GM21390 (cell line): ENCODE data around the gene MCTP2.
"Not testable (repeated sequence)": the region's sequence is repeated elsewhere in the genome, so short reads cannot be mapped to it uniquely, and the experiment has no call there.

ENCODE experiments used
- ATAC-seq: cut with Tn5 transposase; IDR thresholded peaks from one replicate; pipeline ENCODE4 v1.9.1; 2021; ENCODE audit not compliant: unreplicated experiment

The MCTP2 gene

DNA sequence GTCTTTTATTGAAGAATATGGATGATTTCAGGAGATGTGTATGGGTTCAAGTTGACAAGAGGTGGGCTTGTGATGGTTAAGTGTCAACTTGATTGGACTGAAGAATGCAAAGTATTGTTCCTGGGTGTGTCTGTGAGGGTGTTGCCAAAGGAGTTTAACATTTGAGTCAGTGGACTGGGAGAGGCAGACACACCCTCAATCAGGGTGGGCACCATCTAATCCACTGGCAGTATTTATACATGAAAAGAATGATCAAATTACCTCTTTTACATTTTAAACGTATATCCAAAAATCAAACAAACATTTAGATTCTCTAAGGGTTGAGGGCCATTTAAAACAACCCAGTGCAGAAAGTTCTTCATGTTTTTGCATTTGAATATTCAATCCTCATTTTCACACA lies 262.2 kb downstream of the MCTP2 start:
- not testable (repeated sequence) for ATAC-seq

DNA sequence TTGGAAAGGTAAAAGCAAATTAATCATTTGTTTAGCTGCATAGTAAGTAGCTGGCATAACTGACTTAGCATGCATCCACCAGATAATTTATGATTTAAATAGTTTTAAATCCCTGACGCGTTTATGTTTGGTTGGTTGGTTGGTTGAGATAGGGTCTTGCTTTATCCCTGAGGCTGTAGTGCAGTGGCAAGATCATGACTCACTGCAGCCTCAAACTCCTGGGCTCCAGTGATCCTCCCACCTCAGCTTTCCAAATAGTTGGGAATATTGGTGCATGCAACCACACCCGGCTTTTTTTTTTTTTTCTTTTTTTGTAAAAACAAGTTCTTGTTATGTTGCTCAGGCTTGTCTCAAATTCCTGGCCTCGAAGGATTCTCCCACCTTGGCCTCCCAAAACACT lies 263.4 kb downstream of the MCTP2 start:
- ATAC-seq = no peak

DNA sequence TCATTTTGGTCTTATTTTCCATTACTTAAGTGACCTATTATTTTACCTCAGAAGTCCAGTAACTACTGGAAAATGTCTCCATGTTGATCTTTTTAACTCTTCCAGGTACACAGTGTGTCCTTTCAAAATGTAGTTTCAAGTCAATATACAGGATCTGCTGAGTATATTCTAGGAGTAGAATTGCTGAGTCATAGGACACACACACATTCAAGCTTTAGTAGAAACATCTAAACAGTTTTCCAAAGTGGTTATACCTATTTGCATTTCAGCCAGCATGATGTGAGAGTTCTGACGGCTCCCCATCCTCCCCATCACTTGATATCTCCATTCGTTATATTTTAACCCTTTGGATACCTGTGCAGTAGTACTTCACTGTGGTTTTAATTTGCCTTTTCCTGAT lies 271.9 kb downstream of the MCTP2 start:
- ATAC-seq = no peak

DNA sequence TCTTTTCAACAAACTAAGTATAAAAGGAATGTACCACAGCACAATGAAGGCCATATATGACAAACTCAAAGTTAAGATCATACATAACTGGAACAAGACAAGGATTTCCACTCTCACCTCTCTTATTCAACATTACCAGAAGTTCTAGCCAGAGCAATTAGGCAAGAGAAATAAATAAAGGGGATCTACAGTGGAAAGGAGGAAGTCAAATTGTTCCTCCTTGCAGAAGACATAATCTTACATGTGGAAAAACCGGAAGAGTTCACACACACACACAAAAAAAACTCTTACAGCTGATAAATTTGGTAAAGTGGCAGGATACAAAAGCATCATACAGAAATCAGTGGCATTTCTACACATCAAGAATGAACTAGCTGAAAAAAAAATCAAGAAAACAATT lies 277.9 kb downstream of the MCTP2 start:
- no peak for ATAC-seq

DNA sequence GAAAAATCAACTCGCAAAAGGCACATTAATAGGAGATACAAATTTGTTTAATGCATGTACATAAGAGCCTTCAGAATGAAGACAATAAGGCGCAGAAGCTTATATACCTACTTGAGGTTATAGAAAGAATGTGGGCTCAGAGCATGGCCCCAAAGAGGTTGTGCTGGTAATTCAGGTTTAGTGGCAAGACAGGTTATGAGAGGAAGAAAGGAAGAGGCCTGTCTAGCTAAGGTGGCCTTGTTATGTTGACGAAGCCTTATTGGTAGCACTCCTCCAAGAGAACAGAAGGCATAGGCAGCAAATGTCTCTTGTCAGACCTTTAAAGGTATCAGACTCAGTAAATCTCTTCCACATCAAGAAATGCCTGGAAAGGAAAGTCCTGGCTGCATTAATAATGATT lies 290.8 kb downstream of the MCTP2 start:
- ATAC-seq = no peak

DNA sequence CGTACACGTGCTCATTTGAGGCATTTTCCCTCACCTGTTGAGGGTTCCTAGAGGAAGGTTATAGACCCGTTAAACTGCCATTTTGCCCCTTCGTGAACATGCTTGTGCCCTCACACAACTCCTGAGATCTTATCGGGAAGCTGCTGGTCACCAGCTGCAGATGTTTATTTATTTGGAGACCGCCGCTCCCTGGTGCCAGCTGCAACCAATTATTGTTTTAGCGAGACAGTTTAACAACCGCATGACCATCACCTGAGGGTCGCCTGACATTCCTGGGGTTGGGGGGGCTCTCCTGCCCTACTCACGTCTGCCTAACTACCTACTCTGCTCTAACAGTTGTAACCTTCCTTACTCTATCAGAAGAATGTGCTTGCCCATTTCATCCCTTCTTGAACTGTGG lies 292.5 kb downstream of the MCTP2 start:
- no peak for ATAC-seq

DNA sequence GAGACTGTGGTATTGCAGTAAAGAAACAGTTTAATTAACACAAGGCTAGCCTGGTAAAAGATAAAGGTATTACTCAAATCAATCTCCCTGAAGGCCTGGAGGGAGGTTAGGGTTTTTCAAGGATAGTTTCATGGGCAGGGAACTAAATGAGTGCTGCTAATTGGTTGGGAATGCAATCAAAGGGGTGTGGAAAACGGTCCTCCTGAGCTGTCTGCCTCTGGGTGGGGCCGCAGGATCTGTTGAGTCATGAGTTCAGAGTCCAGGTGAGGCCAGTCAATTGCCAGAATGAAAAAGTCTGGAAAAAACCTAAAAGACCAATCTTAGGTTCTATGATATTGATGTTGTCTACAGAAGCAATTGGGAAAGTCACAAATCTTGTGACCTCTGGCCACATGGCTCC lies 293.2 kb downstream of the MCTP2 start:
- ATAC-seq = no peak

DNA sequence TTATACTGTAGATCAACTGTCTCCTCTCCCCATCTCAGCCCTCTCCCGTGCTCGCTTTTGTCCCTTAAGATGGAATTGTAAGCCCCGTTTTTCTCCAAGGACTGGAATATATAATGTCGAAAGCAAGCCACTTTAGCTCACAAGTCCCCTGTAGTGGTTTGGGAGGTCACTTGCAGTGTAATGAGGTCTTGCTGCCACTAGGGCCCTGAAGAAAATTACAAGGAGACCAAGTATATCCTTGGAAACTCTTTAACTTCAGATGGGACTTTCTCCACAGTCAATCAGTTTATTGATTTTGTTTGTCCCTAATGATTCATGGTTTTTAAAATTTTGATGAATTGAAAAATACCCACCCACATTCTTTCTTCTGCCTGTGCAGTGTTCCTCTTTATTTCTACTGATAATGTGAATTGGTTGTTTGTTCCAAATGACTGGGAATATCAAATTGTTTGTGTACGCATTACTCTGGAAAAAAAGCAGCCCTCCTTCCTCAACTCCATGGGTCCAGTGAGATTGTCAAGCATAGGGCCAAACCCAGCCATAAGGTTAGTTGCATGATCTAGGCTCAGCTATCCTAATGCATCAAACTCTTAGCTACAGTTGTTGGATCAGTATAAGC lies 294.8 kb downstream of the MCTP2 start:
- ATAC-seq = no peak

DNA sequence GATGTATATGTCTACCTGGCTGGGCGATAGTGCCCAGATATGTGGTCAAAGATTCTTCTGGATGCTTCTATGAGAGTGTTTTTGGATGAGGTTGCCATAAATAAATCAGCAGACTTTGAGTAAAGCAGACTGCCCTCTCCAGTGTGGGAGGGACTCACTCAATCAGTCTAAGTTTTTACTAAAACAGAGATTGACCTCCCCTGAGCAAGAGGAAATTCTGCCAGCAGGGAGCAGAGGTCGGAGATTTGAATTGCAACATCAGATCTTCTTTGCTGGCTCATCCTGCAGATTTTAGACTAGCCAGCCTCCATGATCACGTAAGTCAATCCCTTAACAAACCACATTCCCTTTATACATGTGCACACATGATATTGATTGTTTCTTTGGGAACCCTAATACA lies 300.9 kb downstream of the MCTP2 start:
- no peak for ATAC-seq
